Activated B cell treated with CpG ODN at 0.5 μM for 24 hours (primary cell): ENCODE measurements around the gene TBC1D9. TPM values are rescaled to one million over a fixed set of nuclear protein-coding genes. Genes with fewer than 3 reads are reported as not detected.

ENCODE experiments used
- ATAC-seq: fragments of 200-7000 bp; cut with Tn5 transposase; one replicate; pipeline ENCODE4 v1.10.0; 2021; ENCODE audit warnings: low read depth, mild to moderate bottlenecking, moderate library complexity
- CTCF ChIA-PET: fragments of 350-600 bp; sonication (Branson Sonifier 250); formaldehyde crosslinking; loops from one replicate; lab custom pipeline; 2021; ENCODE audit warnings: antibody characterized with exemption; lab: Charles Lee
- POLR2A ChIA-PET: fragments of 350-600 bp; sonication (Branson Sonifier 250); formaldehyde crosslinking; loops from one replicate; lab custom pipeline; 2021; ENCODE audit warnings: antibody characterized with exemption; lab: Charles Lee
- DNase-seq: peaks from one replicate; pipeline ENCODE4 v3.0.0; 2022
- H3K27ac Mint-ChIP-seq: one replicate; pipeline ENCODE4 v1.8.0; 2020; ENCODE audit warnings: mixed read lengths
- H3K27me3 Mint-ChIP-seq: one replicate; pipeline ENCODE4 v1.8.0; 2021; ENCODE audit warnings: mixed read lengths
- H3K36me3 Mint-ChIP-seq: one replicate; pipeline ENCODE4 v1.8.0; 2021; ENCODE audit warnings: low read depth, mixed read lengths
- H3K4me1 Mint-ChIP-seq: one replicate; pipeline ENCODE4 v1.8.0; 2021; ENCODE audit warnings: mixed read lengths
- H3K4me3 Mint-ChIP-seq: one replicate; pipeline ENCODE4 v1.8.0; 2020; ENCODE audit warnings: mild to moderate bottlenecking, mixed read lengths
- H3K9me3 Mint-ChIP-seq: one replicate; pipeline ENCODE4 v1.8.0; 2020; ENCODE audit warnings: mixed read lengths
- CTCF ChIP-seq: fragments of 200-600 bp; IDR thresholded peaks from one replicate; pipeline ENCODE4 v1.8.0; 2022; ENCODE audit warnings: antibody characterized with exemption, mild to moderate bottlenecking
- intact Hi-C: fragments of 100-400 bp; cut with micrococcal nuclease; formaldehyde crosslinking; loops from one replicate; pipeline ENCODE4 v1.15.1; 2024
- total RNA-seq: library from RNA; stranded (reverse); gene quantifications from 2 replicates; pipeline ENCODE4 v1.2.3, GENCODE V29; 2022

TBC1D9 gene
- total RNA-seq, 1 donor from 2014 or later: 46.0 TPM

- H3K36me3 Mint-ChIP-seq: peaks cover 3% of the 10 kb centered on the region
- intact Hi-C loops: no loop called here
- CTCF ChIA-PET: interaction anchor here (1.2 kb wide), 1 partner anchor 255 kb away, joined by 8 read pairs; no protein-coding TSS in a partner anchor
- TF ChIP-seq CTCF: no peak
- H3K27ac Mint-ChIP-seq: no peak overlapping the region
- POLR2A ChIA-PET: no interaction called here
- no peaks in the 10 kb centered on the region for H3K9me3 Mint-ChIP-seq
- H3K4me3 Mint-ChIP-seq: no peak overlapping the region
- peaks cover 12% of the 10 kb centered on the region for H3K4me1 Mint-ChIP-seq
- ATAC-seq (no peak), DNase-seq (no peak)
- no peaks in the 10 kb centered on the region for H3K27me3 Mint-ChIP-seq
Observed at GRCh38 chr4:140615451-140615850, 140.7 kb downstream of the TBC1D9 start.

GRCh38 chr4:140612357-140612756 is 143.8 kb downstream of the TBC1D9 start:
- H3K27ac Mint-ChIP-seq: no peak overlapping the region
- peaks cover 12% of the 10 kb centered on the region for H3K4me1 Mint-ChIP-seq
- H3K27me3 Mint-ChIP-seq: peaks cover 2% of the 10 kb centered on the region
- no peak for DNase-seq
- ChIA-PET POLR2A (no interaction called here), CTCF (interaction anchor here (1.1 kb wide), 1 partner anchor 252 kb away, joined by 5 read pairs; no protein-coding TSS in a partner anchor)
- TF ChIP-seq CTCF: no peak
- H3K36me3 Mint-ChIP-seq: no peaks in the 10 kb centered on the region
- ATAC-seq: no peak
- intact Hi-C loops: loop anchor here (5.0 kb wide), 4 partner anchors 185 to 955 kb away; partner anchors contain the start of gene CLGN
- H3K9me3 Mint-ChIP-seq: no peaks in the 10 kb centered on the region
- H3K4me3 Mint-ChIP-seq: no peak overlapping the region

- Mint-ChIP-seq H3K4me1 (peaks cover 12% of the 10 kb centered on the region), H3K36me3 (no peaks in the 10 kb centered on the region), H3K9me3 (no peaks in the 10 kb centered on the region), H3K27ac (no peak overlapping the region), H3K27me3 (peaks cover 2% of the 10 kb centered on the region), H3K4me3 (no peak overlapping the region)
- no peak for TF ChIP-seq CTCF
- CTCF ChIA-PET: interaction anchor here (1.1 kb wide), 1 partner anchor 251 kb away, joined by 5 read pairs; no protein-coding TSS in a partner anchor
- DNase-seq (no peak), ATAC-seq (no peak)
- POLR2A ChIA-PET: no interaction called here
- intact Hi-C loops: loop anchor here (5.0 kb wide), 4 partner anchors 185 to 955 kb away; partner anchors contain the start of gene CLGN
Observed at GRCh38 chr4:140611854-140612253, 144.3 kb downstream of the TBC1D9 start.

GRCh38 chr4:140609548-140610425 is 146.4 kb downstream of the TBC1D9 start:
- peak; percentile 83 for ATAC-seq
- intact Hi-C loops: loop anchor here (1.0 to 5.0 kb wide), 8 partner anchors 85 to 1006 kb away; partner anchors contain the start of genes CLGN and ELMOD2
- Mint-ChIP-seq H3K27me3 (peaks cover 8% of the 10 kb centered on the region), H3K36me3 (no peaks in the 10 kb centered on the region), H3K27ac (no peak overlapping the region), H3K4me1 (peaks cover 12% of the 10 kb centered on the region), H3K4me3 (no peak overlapping the region), H3K9me3 (no peaks in the 10 kb centered on the region)
- TF ChIP-seq CTCF: peak; percentile 49
- CTCF ChIA-PET: interaction anchor here (0.8 to 5.0 kb wide), 16 partner anchors 9 to 875 kb away, joined by 3 to 57 read pairs (median 4); partner anchors contain the start of genes ELMOD2 and SCOC
- DNase-seq: no peak
- POLR2A ChIA-PET: interaction anchor here (2.0 kb wide), 1 partner anchor 86 kb away, joined by 9 read pairs; the partner anchor contains the start of gene ELMOD2

- Mint-ChIP-seq H3K4me3 (no peak overlapping the region), H3K4me1 (peaks cover 11% of the 10 kb centered on the region), H3K36me3 (no peaks in the 10 kb centered on the region), H3K27me3 (peaks cover 8% of the 10 kb centered on the region), H3K9me3 (no peaks in the 10 kb centered on the region), H3K27ac (no peak overlapping the region)
- TF ChIP-seq CTCF: no peak
- DNase-seq (no peak), ATAC-seq (no peak)
- intact Hi-C loops: no loop called here
- ChIA-PET CTCF (interaction anchor here (0.7 to 5.0 kb wide), 3 partner anchors 8 to 276 kb away, joined by 3 to 57 read pairs (median 8); no protein-coding TSS in a partner anchor), POLR2A (interaction anchor here (2.0 kb wide), 1 partner anchor 84 kb away, joined by 9 read pairs; the partner anchor contains the start of gene ELMOD2)
Observed at GRCh38 chr4:140607852-140608251, 148.3 kb downstream of the TBC1D9 start.
